K562 (cell line): Measurements from ENCODE around the gene SLC1A7. TPM values are rescaled to one million over a fixed set of nuclear protein-coding genes. Genes with fewer than 3 reads are reported as not detected.

Experiments used
- FIP1L1 ChIP-seq: fragments of 200-400 bp; formaldehyde crosslinking; IDR thresholded peaks from 2 replicates; pipeline ENCODE4 v1.6.1; 2018; ENCODE audit warnings: mild to moderate bottlenecking, low read depth, low read length; ENCODE audit not compliant: poor library complexity, severe bottlenecking
- MAFF ChIP-seq: IDR thresholded peaks from 2 replicates; pipeline ENCODE4 v1.6.1; 2012; ENCODE audit warnings: low read length, improper control_type of control experiment
- MEIS2 ChIP-seq: fragments of 450-650 bp; IDR thresholded peaks from 2 replicates; pipeline ENCODE4 v1.6.1; 2014; ENCODE audit warnings: mild to moderate bottlenecking; ENCODE audit not compliant: partially characterized antibody
- MTF1 ChIP-seq: fragments of 250-450 bp; sonication (Bioruptor Pico); IDR thresholded peaks from 2 replicates; pipeline ENCODE4 v1.9.0; 2021; ENCODE audit warnings: moderate library complexity, mild to moderate bottlenecking, inconsistent platforms, borderline replicate concordance
- POU5F1 ChIP-seq: fragments of 150-350 bp; IDR thresholded peaks from 2 replicates; pipeline ENCODE4 v1.6.1; 2014; ENCODE audit warnings: borderline replicate concordance, low read length, low read depth, mild to moderate bottlenecking; ENCODE audit not compliant: partially characterized antibody
- RHOXF2B ChIP-seq: fragments of 250-450 bp; sonication (Bioruptor Pico); conservative IDR thresholded peaks from 2 replicates; pipeline ENCODE4 v1.5.1; 2021
- SLC30A9 ChIP-seq: fragments of 250-450 bp; sonication (Bioruptor Pico); IDR thresholded peaks from 2 replicates; pipeline ENCODE4 v1.8.0; 2022; ENCODE audit warnings: mild to moderate bottlenecking, moderate library complexity
- SMARCA4 ChIP-seq: fragments of 450-650 bp; IDR thresholded peaks from 2 replicates; pipeline ENCODE4 v1.6.1; 2016
- SP2 ChIP-seq: IDR thresholded peaks from 2 replicates; pipeline ENCODE4 v1.6.1; 2011; ENCODE audit warnings: mild to moderate bottlenecking, low read depth, low read length, moderate library complexity; ENCODE audit not compliant: poor library complexity, severe bottlenecking; ENCODE audit errors: extremely low read depth
- SREBF2 ChIP-seq: sonication (generic); formaldehyde crosslinking; IDR thresholded peaks from 2 replicates; pipeline ENCODE4 v1.4.0; 2020; ENCODE audit warnings: mild to moderate bottlenecking, missing genetic modification reagents
- TSC22D4 ChIP-seq: fragments of 450-650 bp; IDR thresholded peaks from 2 replicates; pipeline ENCODE4 v1.6.1; 2016; ENCODE audit warnings: missing genetic modification characterization, missing biosample characterization, control low read depth
- U2AF1 ChIP-seq: fragments of 200-400 bp; formaldehyde crosslinking; optimal IDR thresholded peaks from 2 replicates; pipeline ENCODE3; 2017; ENCODE audit warnings: mild to moderate bottlenecking, low read depth, low read length, moderate library complexity
- WHSC1 ChIP-seq: IDR thresholded peaks from one replicate; pipeline ENCODE4 v1.6.1; 2012; ENCODE audit warnings: low read length, control low read depth, inconsistent platforms
- XRCC3 ChIP-seq: fragments of 450-650 bp; IDR thresholded peaks from 2 replicates; pipeline ENCODE4 v1.6.1; 2017; ENCODE audit warnings: mild to moderate bottlenecking, moderate library complexity
- ZNF12 ChIP-seq: sonication (generic); formaldehyde crosslinking; IDR thresholded peaks from 2 replicates; pipeline ENCODE4 v1.4.0; 2020; ENCODE audit warnings: mild to moderate bottlenecking, missing genetic modification reagents
- ZNF785 ChIP-seq: fragments of 250-450 bp; sonication (Bioruptor Pico); IDR thresholded peaks from 2 replicates; pipeline ENCODE4 v1.4.0; 2020; ENCODE audit warnings: mild to moderate bottlenecking
- polyA plus RNA-seq, 8 experiments: library from polyadenylated mRNA; depleted of rRNA in 4 of 8; stranded (reverse) in 5 of 8; unstranded in 3 of 8; fragments of >200 nt; fragmentation: Nextera tagmentation in 2 of 8; fragmentation: Illumina TruSeq in 1 of 8; extraction: Ambion mirVana in 2 of 8; extraction: Trizol in 1 of 8; gene quantifications; 2 replicates each; pipeline versions ENCODE4 v1.2.1 to v1.2.3, GENCODE V29; 2011 to 2014; ENCODE audit warnings: inconsistent platforms in 1 of 8, missing spikeins in 1 of 8
- total RNA-seq, 7 experiments: library from RNA; depleted of rRNA in 6 of 7; stranded (reverse); fragments of >200 nt in 6 of 7; fragmentation: Illumina TruSeq in 2 of 7; extraction: Trizol in 2 of 7; gene quantifications; 2 replicates each; pipeline versions ENCODE4 v1.2.1 to v1.2.3, GENCODE V29; 2011 to 2021; ENCODE audit warnings: low replicate concordance in 1 of 7
- TF ChIP-seq, protein P1 (sequence below), 2 experiments: IDR thresholded peaks in 1 of 2; conservative IDR thresholded peaks in 1 of 2; 2 replicates each; pipeline ENCODE4 v1.6.1; 2016; ENCODE audit warnings: low read depth in 2 of 2, mild to moderate bottlenecking in 1 of 2, missing compliant biosample characterization in 1 of 2, missing genetic modification characterization in 1 of 2, moderate library complexity in 1 of 2
- TF ChIP-seq, protein P2 (sequence below): fragments of 450-650 bp; IDR thresholded peaks from 2 replicates; pipeline ENCODE4 v1.6.1; 2017; ENCODE audit warnings: antibody characterized with exemption
- TF ChIP-seq, protein P3 (sequence below), 3 experiments: fragments of 200-800 bp in 1 of 3; fragments of 250-450 bp in 1 of 3; fragments of 450-650 bp in 1 of 3; sonication (Bioruptor Pico) in 1 of 3; sonication (Bioruptor generic) in 1 of 3; formaldehyde crosslinking in 1 of 3; IDR thresholded peaks; 2 replicates each; pipeline versions ENCODE4 v1.6.1 to v1.8.0; 2016 to 2022; ENCODE audit warnings: mild to moderate bottlenecking in 2 of 3, missing genetic modification characterization in 2 of 3, missing compliant biosample characterization in 1 of 3, moderate library complexity in 1 of 3

SLC1A7 gene
- total and polyA plus RNA-seq, 9 of the 15 experiments (the other 6 are each of a cell fraction or from before 2014, with no cell fraction given) = 0.07 TPM; not detected in 8

DNA sequence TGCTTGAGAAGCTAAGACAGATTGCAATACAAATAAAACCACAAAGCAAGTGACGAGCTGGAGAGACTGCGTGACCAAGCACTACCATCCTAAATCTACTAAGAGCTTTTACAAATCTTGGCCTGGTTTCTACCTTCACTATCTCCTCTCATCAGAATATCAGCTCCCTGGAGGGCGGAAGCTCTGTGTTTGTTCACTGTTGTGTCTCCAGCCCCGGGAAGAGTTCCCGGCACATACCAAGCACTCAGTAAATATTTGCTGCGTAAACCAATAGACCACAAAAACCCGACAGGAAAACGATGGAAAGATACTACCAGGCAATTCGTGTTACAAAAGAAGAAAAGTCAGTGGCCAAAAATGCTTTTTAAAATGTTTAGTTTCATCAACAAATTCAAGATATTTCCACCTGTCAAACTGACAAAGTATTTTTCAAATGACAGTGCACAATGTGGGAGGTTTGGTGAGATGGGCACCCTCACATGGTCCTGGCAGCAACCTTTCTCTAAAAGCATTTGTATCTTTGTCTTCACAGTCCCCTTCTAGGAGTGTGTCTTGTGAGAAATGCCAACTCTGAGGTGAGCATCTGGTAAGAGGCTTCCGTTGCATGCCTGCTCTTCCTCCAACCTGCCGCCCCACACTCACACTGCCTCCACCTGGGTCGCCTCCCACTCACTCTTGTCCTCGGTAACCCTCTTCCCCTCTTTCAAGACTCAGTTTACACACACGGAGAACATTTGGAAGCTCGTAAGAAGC, 34.7 kb downstream of the SLC1A7 start (continued):
- TF ChIP-seq ZNF785 (CRISPR knock-in tag) (no peak), MAFF (no peak), SREBF2 (CRISPR knock-in tag) (no peak), MEIS2 (peak; percentile 27), FIP1L1 (no peak), WHSC1 (no peak), ZNF12 (peak; percentile 86; the same call in 1 of the 2 replicates), SLC30A9 (CRISPR knock-in tag) (no peak), SMARCA4 (no peak), XRCC3 (no peak), POU5F1 (no peak), MTF1 (CRISPR knock-in tag) (no peak), SP2 (no peak), U2AF1 (no peak), TSC22D4 (tag) (no peak), RHOXF2B (CRISPR knock-in tag) (no peak)
- TF ChIP-seq, protein P1, sequence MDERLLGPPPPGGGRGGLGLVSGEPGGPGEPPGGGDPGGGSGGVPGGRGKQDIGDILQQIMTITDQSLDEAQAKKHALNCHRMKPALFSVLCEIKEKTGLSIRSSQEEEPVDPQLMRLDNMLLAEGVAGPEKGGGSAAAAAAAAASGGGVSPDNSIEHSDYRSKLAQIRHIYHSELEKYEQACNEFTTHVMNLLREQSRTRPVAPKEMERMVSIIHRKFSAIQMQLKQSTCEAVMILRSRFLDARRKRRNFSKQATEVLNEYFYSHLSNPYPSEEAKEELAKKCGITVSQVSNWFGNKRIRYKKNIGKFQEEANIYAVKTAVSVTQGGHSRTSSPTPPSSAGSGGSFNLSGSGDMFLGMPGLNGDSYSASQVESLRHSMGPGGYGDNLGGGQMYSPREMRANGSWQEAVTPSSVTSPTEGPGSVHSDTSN (CRISPR knock-in tag; IDR thresholded peaks at IDR 0.05; ENCODE audit: low read depth) = no peak
- TF ChIP-seq, protein P1 (tag; conservative IDR thresholded peaks at IDR 0.05; ENCODE audit: low read depth) = 0 out of 2 replicates have a peak, but pooled peaks have one; percentile 11
- TF ChIP-seq, protein P2, sequence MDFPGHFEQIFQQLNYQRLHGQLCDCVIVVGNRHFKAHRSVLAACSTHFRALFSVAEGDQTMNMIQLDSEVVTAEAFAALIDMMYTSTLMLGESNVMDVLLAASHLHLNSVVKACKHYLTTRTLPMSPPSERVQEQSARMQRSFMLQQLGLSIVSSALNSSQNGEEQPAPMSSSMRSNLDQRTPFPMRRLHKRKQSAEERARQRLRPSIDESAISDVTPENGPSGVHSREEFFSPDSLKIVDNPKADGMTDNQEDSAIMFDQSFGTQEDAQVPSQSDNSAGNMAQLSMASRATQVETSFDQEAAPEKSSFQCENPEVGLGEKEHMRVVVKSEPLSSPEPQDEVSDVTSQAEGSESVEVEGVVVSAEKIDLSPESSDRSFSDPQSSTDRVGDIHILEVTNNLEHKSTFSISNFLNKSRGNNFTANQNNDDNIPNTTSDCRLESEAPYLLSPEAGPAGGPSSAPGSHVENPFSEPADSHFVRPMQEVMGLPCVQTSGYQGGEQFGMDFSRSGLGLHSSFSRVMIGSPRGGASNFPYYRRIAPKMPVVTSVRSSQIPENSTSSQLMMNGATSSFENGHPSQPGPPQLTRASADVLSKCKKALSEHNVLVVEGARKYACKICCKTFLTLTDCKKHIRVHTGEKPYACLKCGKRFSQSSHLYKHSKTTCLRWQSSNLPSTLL = no peak
- TF ChIP-seq, protein P3, sequence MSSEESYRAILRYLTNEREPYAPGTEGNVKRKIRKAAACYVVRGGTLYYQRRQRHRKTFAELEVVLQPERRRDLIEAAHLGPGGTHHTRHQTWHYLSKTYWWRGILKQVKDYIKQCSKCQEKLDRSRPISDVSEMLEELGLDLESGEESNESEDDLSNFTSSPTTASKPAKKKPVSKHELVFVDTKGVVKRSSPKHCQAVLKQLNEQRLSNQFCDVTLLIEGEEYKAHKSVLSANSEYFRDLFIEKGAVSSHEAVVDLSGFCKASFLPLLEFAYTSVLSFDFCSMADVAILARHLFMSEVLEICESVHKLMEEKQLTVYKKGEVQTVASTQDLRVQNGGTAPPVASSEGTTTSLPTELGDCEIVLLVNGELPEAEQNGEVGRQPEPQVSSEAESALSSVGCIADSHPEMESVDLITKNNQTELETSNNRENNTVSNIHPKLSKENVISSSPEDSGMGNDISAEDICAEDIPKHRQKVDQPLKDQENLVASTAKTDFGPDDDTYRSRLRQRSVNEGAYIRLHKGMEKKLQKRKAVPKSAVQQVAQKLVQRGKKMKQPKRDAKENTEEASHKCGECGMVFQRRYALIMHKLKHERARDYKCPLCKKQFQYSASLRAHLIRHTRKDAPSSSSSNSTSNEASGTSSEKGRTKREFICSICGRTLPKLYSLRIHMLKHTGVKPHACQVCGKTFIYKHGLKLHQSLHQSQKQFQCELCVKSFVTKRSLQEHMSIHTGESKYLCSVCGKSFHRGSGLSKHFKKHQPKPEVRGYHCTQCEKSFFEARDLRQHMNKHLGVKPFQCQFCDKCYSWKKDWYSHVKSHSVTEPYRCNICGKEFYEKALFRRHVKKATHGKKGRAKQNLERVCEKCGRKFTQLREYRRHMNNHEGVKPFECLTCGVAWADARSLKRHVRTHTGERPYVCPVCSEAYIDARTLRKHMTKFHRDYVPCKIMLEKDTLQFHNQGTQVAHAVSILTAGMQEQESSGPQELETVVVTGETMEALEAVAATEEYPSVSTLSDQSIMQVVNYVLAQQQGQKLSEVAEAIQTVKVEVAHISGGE (CRISPR knock-in tag; IDR thresholded peaks at IDR 0.05) = no peak
